HG03460 (cell line): ENCODE measurements around the gene STX8.

Source experiments
- ATAC-seq: cut with Tn5 transposase; IDR thresholded peaks from one replicate; pipeline ENCODE4 v1.9.1; 2021; ENCODE audit not compliant: unreplicated experiment

STX8 gene

GRCh38 chr17:9230861-9231260 is 344.8 kb downstream of the STX8 start:
- ATAC-seq, result no peak

GRCh38 chr17:9230346-9230745 is 345.3 kb downstream of the STX8 start:
- no peak for ATAC-seq

- ATAC-seq, result no peak
These were observed 345.8 kb downstream of the STX8 start for GRCh38 chr17:9229826-9230201.

- no peak for ATAC-seq
These were observed 346.3 kb downstream of the STX8 start for GRCh38 chr17:9229160-9229825.

- no peak for ATAC-seq
These were observed 347.0 kb downstream of the STX8 start for GRCh38 chr17:9228408-9229159.

GRCh38 chr17:9227819-9228407 is 347.7 kb downstream of the STX8 start:
- ATAC-seq, result no peak

GRCh38 chr17:9226794-9227135 is 348.9 kb downstream of the STX8 start:
- ATAC-seq, result no peak

GRCh38 chr17:9226130-9226793 is 349.4 kb downstream of the STX8 start:
- no peak for ATAC-seq

GRCh38 chr17:9225305-9226101 is 350.1 kb downstream of the STX8 start:
- no peak for ATAC-seq

- no peak for ATAC-seq
These were observed 351.1 kb downstream of the STX8 start for GRCh38 chr17:9224485-9224884.

- ATAC-seq, result no peak
These were observed 352.1 kb downstream of the STX8 start for GRCh38 chr17:9223531-9223930.

GRCh38 chr17:9221922-9222180 is 353.8 kb downstream of the STX8 start:
- ATAC-seq, result no peak

- no peak for ATAC-seq
These were observed 354.3 kb downstream of the STX8 start for GRCh38 chr17:9221147-9221921.

- no peak for ATAC-seq
These were observed 355.0 kb downstream of the STX8 start for GRCh38 chr17:9220398-9221146.

GRCh38 chr17:9219631-9220397 is 355.8 kb downstream of the STX8 start:
- ATAC-seq, result no peak

GRCh38 chr17:9218911-9219310 is 356.7 kb downstream of the STX8 start:
- ATAC-seq, result no peak

GRCh38 chr17:9218064-9218635 is 357.5 kb downstream of the STX8 start:
- no peak for ATAC-seq

- no peak for ATAC-seq
These were observed 358.2 kb downstream of the STX8 start for GRCh38 chr17:9217151-9218056.
